ENCODE measurements around the gene GALNT18. TPM values are rescaled to one million over a fixed set of nuclear protein-coding genes. Genes with fewer than 3 reads are reported as not detected.

The GALNT18 gene
- total RNA-seq, 1 experiment from 2014 or later = not detected

GRCh38 chr11:11290354-11290753 lies 331.5 kb downstream of the GALNT18 start:
- Histone ChIP-seq H3K27ac (no peak overlapping the region), H3F3A (ENCODE audit: insufficient read depth, low read depth) (no peaks in the 10 kb centered on the region), H3K4me1 (replicated peaks; ENCODE audit: insufficient read depth) (no peaks in the 10 kb centered on the region), H3K36me3 (ENCODE audit: low read depth) (no peaks in the 10 kb centered on the region), H3K4me2 (no peak overlapping the region), H3K9me3 (ENCODE audit: insufficient read depth, low read depth) (no peaks in the 10 kb centered on the region), H3K27me3 (ENCODE audit: insufficient read depth, low read depth) (peaks cover 57% of the 10 kb centered on the region), H4K20me1 (ENCODE audit: insufficient read depth) (no peaks in the 10 kb centered on the region), H2AFZ (no peak overlapping the region), H3K79me2 (ENCODE audit: low read depth) (no peaks in the 10 kb centered on the region), H3K9me2 (ENCODE audit: insufficient read depth) (no peaks in the 10 kb centered on the region), H3K4me3 (no peak overlapping the region)
- DNase-seq = no peak
- intact Hi-C loops (cut with micrococcal nuclease; ENCODE audit: unreplicated experiment) = no loop called here
- POLR2A ChIA-PET (ENCODE audit: unreplicated experiment) = no interaction called here
- TF ChIP-seq EZH2 (IDR thresholded peaks at IDR 0.05; ENCODE audit: low read depth) (no peak), CTCF (conservative IDR thresholded peaks at IDR 0.05) (no peak)
- no TSS peak for BruUV-seq (replicated peaks)
- CTCF ChIA-PET = no interaction called here

DNA sequence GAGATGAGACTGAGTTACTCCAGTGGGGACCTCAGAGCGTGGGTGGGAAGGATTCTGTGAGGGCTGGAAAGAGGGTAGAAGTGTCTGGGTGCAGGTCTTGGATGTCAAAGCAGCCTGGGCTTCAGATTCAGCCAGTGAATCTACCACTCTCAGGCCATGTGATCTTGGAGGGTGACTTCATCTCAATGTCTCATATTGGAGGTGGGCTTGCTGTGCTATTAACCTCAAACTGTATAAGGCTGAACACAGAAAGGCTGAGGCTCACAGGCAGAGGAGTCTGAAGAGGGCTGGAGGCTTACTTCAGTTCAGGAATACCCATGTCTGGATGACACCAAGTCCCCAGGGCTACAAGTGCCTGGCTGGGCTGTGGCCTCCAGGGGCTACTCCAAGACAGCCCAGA lies 332.1 kb downstream of the GALNT18 start:
- H3K4me2 ChIP-seq = no peak overlapping the region
- no peaks in the 10 kb centered on the region for H3K9me2 ChIP-seq (ENCODE audit: insufficient read depth)
- TF ChIP-seq EZH2 (IDR thresholded peaks at IDR 0.05; ENCODE audit: low read depth) = no peak
- no peak for TF ChIP-seq CTCF (conservative IDR thresholded peaks at IDR 0.05)
- no peaks in the 10 kb centered on the region for H3K4me1 ChIP-seq (replicated peaks; ENCODE audit: insufficient read depth)
- BruUV-seq (replicated peaks) = no TSS peak
- no peak overlapping the region for H3K4me3 ChIP-seq
- ChIA-PET POLR2A (ENCODE audit: unreplicated experiment) (no interaction called here), CTCF (no interaction called here)
- H3F3A ChIP-seq (ENCODE audit: insufficient read depth, low read depth) = no peaks in the 10 kb centered on the region
- H4K20me1 ChIP-seq (ENCODE audit: insufficient read depth) = no peaks in the 10 kb centered on the region
- H2AFZ ChIP-seq = no peak overlapping the region
- no peak for DNase-seq
- no peaks in the 10 kb centered on the region for H3K79me2 ChIP-seq (ENCODE audit: low read depth)
- intact Hi-C loops (cut with micrococcal nuclease; ENCODE audit: unreplicated experiment) = no loop called here
- no peak overlapping the region for H3K27ac ChIP-seq
- H3K9me3 ChIP-seq (ENCODE audit: insufficient read depth, low read depth) = no peaks in the 10 kb centered on the region
- H3K27me3 ChIP-seq (ENCODE audit: insufficient read depth, low read depth) = peaks cover 57% of the 10 kb centered on the region
- no peaks in the 10 kb centered on the region for H3K36me3 ChIP-seq (ENCODE audit: low read depth)

- no TSS peak for BruUV-seq (replicated peaks)
- Histone ChIP-seq H3K9me2 (ENCODE audit: insufficient read depth) (no peaks in the 10 kb centered on the region), H3K36me3 (ENCODE audit: low read depth) (no peaks in the 10 kb centered on the region), H3K79me2 (ENCODE audit: low read depth) (no peaks in the 10 kb centered on the region), H3K27me3 (ENCODE audit: insufficient read depth, low read depth) (peaks cover 51% of the 10 kb centered on the region), H3F3A (ENCODE audit: insufficient read depth, low read depth) (no peaks in the 10 kb centered on the region), H3K27ac (no peak overlapping the region), H3K4me2 (no peak overlapping the region), H3K9me3 (ENCODE audit: insufficient read depth, low read depth) (no peaks in the 10 kb centered on the region), H3K4me1 (replicated peaks; ENCODE audit: insufficient read depth) (no peaks in the 10 kb centered on the region), H4K20me1 (ENCODE audit: insufficient read depth) (no peaks in the 10 kb centered on the region), H3K4me3 (no peak overlapping the region), H2AFZ (no peak overlapping the region)
- no peak for DNase-seq
- TF ChIP-seq EZH2 (IDR thresholded peaks at IDR 0.05; ENCODE audit: low read depth) (no peak), CTCF (conservative IDR thresholded peaks at IDR 0.05) (no peak)
- CTCF ChIA-PET = no interaction called here
- POLR2A ChIA-PET (ENCODE audit: unreplicated experiment) = no interaction called here
- intact Hi-C loops (cut with micrococcal nuclease; ENCODE audit: unreplicated experiment) = no loop called here
Observed at GRCh38 chr11:11288972-11289616, 332.7 kb downstream of the GALNT18 start.
